A673 (cell line): Measurements from ENCODE around the gene MKKS. TPM values are rescaled to one million over a fixed set of nuclear protein-coding genes. Genes with fewer than 3 reads are reported as not detected.

Source experiments
- BruUV-seq: library from RNA; stranded (reverse); fragments of 400-500 nt; replicated peaks from 2 replicates; lab custom pipeline; 2021; lab: Mats Ljungman, UMichigan
- CTCF ChIA-PET: fragments of 300-600 bp; sonication (Branson Sonifier 250); formaldehyde crosslinking; loops from one replicate; lab custom pipeline; 2022; ENCODE audit warnings: antibody characterized with exemption; lab: Charles Lee
- POLR2A ChIA-PET: fragments of 300-600 bp; sonication (Branson Sonifier 250); formaldehyde crosslinking; loops from one replicate; lab custom pipeline; 2022; ENCODE audit warnings: antibody characterized with exemption; ENCODE audit not compliant: low non-redundant PET; lab: Charles Lee
- DNase-seq: peaks from one replicate; pipeline ENCODE4 v3.0.0-alpha.2; 2015; ENCODE audit warnings: low spot score
- H3K27ac ChIP-seq: fragments of 200-600 bp; sonication (generic); 2 replicates; pipeline ENCODE4 v1.5.1; 2016; ENCODE audit warnings: mixed run types, low read depth, mild to moderate bottlenecking, mixed read lengths, antibody characterized with exemption, low read length; ENCODE audit not compliant: poor library complexity, severe bottlenecking
- H3K27me3 ChIP-seq: fragments of 200-600 bp; sonication (generic); replicated peaks from 2 replicates; pipeline ENCODE4 v1.6.1; 2017; ENCODE audit warnings: mixed run types, low read depth, mild to moderate bottlenecking, mixed read lengths, antibody characterized with exemption, low read length; ENCODE audit not compliant: insufficient read depth, poor library complexity
- H3K36me3 ChIP-seq: fragments of 200-600 bp; sonication (generic); 2 replicates; pipeline ENCODE4 v1.6.1; 2016; ENCODE audit warnings: mixed run types, mild to moderate bottlenecking, mixed read lengths, antibody characterized with exemption, low read length; ENCODE audit not compliant: insufficient read depth, poor library complexity, severe bottlenecking
- H3K4me1 ChIP-seq: fragments of 200-600 bp; sonication (generic); 2 replicates; pipeline ENCODE4 v1.6.1; 2017; ENCODE audit warnings: mixed run types, mild to moderate bottlenecking, mixed read lengths, antibody characterized with exemption, low read length; ENCODE audit not compliant: insufficient read depth, poor library complexity, severe bottlenecking
- H3K4me3 ChIP-seq: fragments of 200-600 bp; sonication (generic); 2 replicates; pipeline ENCODE4 v1.5.1; 2016; ENCODE audit warnings: low read depth, mixed run types, mild to moderate bottlenecking, mixed read lengths, low read length; ENCODE audit not compliant: poor library complexity, severe bottlenecking
- H3K9me3 ChIP-seq: fragments of 200-600 bp; sonication (generic); 2 replicates; pipeline ENCODE4 v1.6.1; 2016; ENCODE audit warnings: mixed run types, low read depth, mild to moderate bottlenecking, mixed read lengths, antibody characterized with exemption, low read length; ENCODE audit not compliant: poor library complexity, severe bottlenecking
- CTCF ChIP-seq: fragments of 300-800, 200-600 bp; sonication (generic); conservative IDR thresholded peaks from 2 replicates; pipeline ENCODE4 v1.5.1; 2017; ENCODE audit warnings: low read depth, mild to moderate bottlenecking, antibody characterized with exemption, low read length, moderate library complexity, mixed read lengths
- EZH2 ChIP-seq: fragments of 200-600 bp; sonication (generic); IDR thresholded peaks from 2 replicates; pipeline ENCODE4 v1.6.1; 2017; ENCODE audit warnings: borderline replicate concordance, low read depth, mild to moderate bottlenecking, mixed read lengths, antibody characterized with exemption, low read length; ENCODE audit not compliant: poor library complexity, severe bottlenecking
- intact Hi-C: fragments of 100-400 bp; cut with micrococcal nuclease; formaldehyde crosslinking; loops from one replicate; pipeline ENCODE4 v1.10.0; 2022; ENCODE audit not compliant: unreplicated experiment
- total RNA-seq: library from RNA; stranded (reverse); gene quantifications from 2 replicates; pipeline ENCODE4 v1.2.3, GENCODE V29; 2021

The MKKS gene
- total RNA-seq, 1 experiment from 2014 or later, result 31.9 TPM

GRCh38 chr20:10374036-10374435 lies 60.0 kb downstream of the MKKS start:
- Histone ChIP-seq H3K9me3 (no peaks in the 10 kb centered on the region), H3K36me3 (no peaks in the 10 kb centered on the region), H3K4me1 (peaks cover 11% of the 10 kb centered on the region), H3K27me3 (no peaks in the 10 kb centered on the region), H3K4me3 (no peak overlapping the region), H3K27ac (no peak overlapping the region)
- ChIA-PET POLR2A (no interaction called here), CTCF (no interaction called here)
- intact Hi-C loops, result no loop called here
- no peak for TF ChIP-seq CTCF
- TF ChIP-seq EZH2, result no peak
- no peak for DNase-seq
- BruUV-seq, result no TSS peak

- DNase-seq, result no peak
- CTCF ChIA-PET, result no interaction called here
- Histone ChIP-seq H3K4me3 (no peak overlapping the region), H3K27me3 (no peaks in the 10 kb centered on the region), H3K9me3 (no peaks in the 10 kb centered on the region), H3K36me3 (no peaks in the 10 kb centered on the region), H3K27ac (no peak overlapping the region), H3K4me1 (peaks cover 11% of the 10 kb centered on the region)
- BruUV-seq, result no TSS peak
- TF ChIP-seq EZH2, result no peak
- TF ChIP-seq CTCF, result no peak
- POLR2A ChIA-PET, result no interaction called here
- intact Hi-C loops, result no loop called here
These were observed 62.6 kb downstream of the MKKS start for GRCh38 chr20:10371467-10371866.

GRCh38 chr20:10370091-10370887 lies 63.7 kb downstream of the MKKS start:
- Histone ChIP-seq H3K36me3 (no peaks in the 10 kb centered on the region), H3K9me3 (no peaks in the 10 kb centered on the region), H3K27me3 (no peaks in the 10 kb centered on the region), H3K4me1 (peaks cover 11% of the 10 kb centered on the region), H3K4me3 (no peak overlapping the region), H3K27ac (no peak overlapping the region)
- ChIA-PET CTCF (no interaction called here), POLR2A (no interaction called here)
- intact Hi-C loops, result no loop called here
- TF ChIP-seq EZH2, result no peak
- no TSS peak for BruUV-seq
- DNase-seq, result no peak

- peak; percentile 39 for DNase-seq
- Histone ChIP-seq H3K4me1 (peaks cover 11% of the 10 kb centered on the region), H3K4me3 (no peak overlapping the region), H3K27ac (no peak overlapping the region), H3K36me3 (no peaks in the 10 kb centered on the region), H3K9me3 (no peaks in the 10 kb centered on the region), H3K27me3 (no peaks in the 10 kb centered on the region)
- intact Hi-C loops, result no loop called here
- POLR2A ChIA-PET, result no interaction called here
- CTCF ChIA-PET, result no interaction called here
- no peak for TF ChIP-seq EZH2
- TF ChIP-seq CTCF, result no peak
- BruUV-seq, result no TSS peak
These were observed 64.3 kb downstream of the MKKS start for GRCh38 chr20:10369723-10370090.
